HCT116 (cell line): Measurements from ENCODE around the gene DNAJC6. TPM values are rescaled to one million over a fixed set of nuclear protein-coding genes. Genes with fewer than 3 reads are reported as not detected.

Experiments used
- ATAC-seq: fragments of 200-7000 bp; cut with Tn5 transposase; 2 replicates; pipeline ENCODE4 v1.9.1; 2020; ENCODE audit warnings: mild to moderate bottlenecking, moderate library complexity
- BruUV-seq: library from RNA; stranded (reverse); fragments of 400-500 nt; replicated peaks from 2 replicates; lab custom pipeline; 2021; lab: Mats Ljungman, UMichigan
- CTCF ChIA-PET: fragments of 300-600 bp; sonication (Branson Sonifier 250); formaldehyde crosslinking; loops from one replicate; lab custom pipeline; 2021; ENCODE audit warnings: antibody characterized with exemption; lab: Charles Lee
- POLR2A ChIA-PET: fragments of 300-600, 350-600 bp; sonication (Branson Sonifier 250); formaldehyde crosslinking; loops from one replicate; lab custom pipeline; 2021; ENCODE audit warnings: antibody characterized with exemption; lab: Charles Lee
- RAD21 ChIA-PET, 2 experiments: fragments of 300-600 bp; sonication (Branson Sonifier 250); formaldehyde crosslinking; loops; one replicate each; lab custom pipeline; 2023; ENCODE audit warnings: low total read pairs in 2 of 2; ENCODE audit not compliant: uncharacterized antibody in 2 of 2, unreplicated experiment in 2 of 2, low non-redundant PET in 1 of 2; lab: Charles Lee
- DNase-seq: peaks from one replicate; pipeline ENCODE4 v3.0.0-alpha.2; 2010; ENCODE audit warnings: low read depth, low spot score
- H2AFZ ChIP-seq: fragments of 200-600 bp; shearing (Covaris generic), sonication (generic); 2 replicates; pipeline ENCODE4 v1.6.1; 2017; ENCODE audit warnings: low read depth, mixed run types, mixed read lengths, antibody characterized with exemption, low read length; ENCODE audit not compliant: poor library complexity, severe bottlenecking
- H3K27ac ChIP-seq: 2 replicates; pipeline ENCODE4 v1.5.1; 2012; ENCODE audit warnings: low read depth, low read length
- H3K27me3 ChIP-seq: fragments of 200-600 bp; sonication (generic); 2 replicates; pipeline ENCODE4 v1.6.1; 2016; ENCODE audit warnings: mixed run types, low read length, mixed read lengths; ENCODE audit not compliant: insufficient read depth
- H3K36me3 ChIP-seq, 2 experiments: fragments of 200-500 bp in 1 of 2; fragments of 200-600 bp in 1 of 2; sonication (Bioruptor generic) in 1 of 2; sonication (generic) in 1 of 2; 2 replicates each; pipeline versions ENCODE4 v1.5.1 to v1.6.1; 2014 to 2016; ENCODE audit warnings: low read length in 2 of 2, inconsistent platforms in 1 of 2, mixed read lengths in 1 of 2, mixed run types in 1 of 2; ENCODE audit not compliant: insufficient read depth in 2 of 2, control insufficient read depth in 1 of 2
- H3K4me1 ChIP-seq, 2 experiments: fragments of 200-600 bp in 1 of 2; sonication (generic) in 1 of 2; 2 replicates each; pipeline versions ENCODE4 v1.5.1 to v1.6.1; 2012 to 2017; ENCODE audit warnings: low read length in 2 of 2, inconsistent platforms in 1 of 2, mild to moderate bottlenecking in 1 of 2, mixed read lengths in 1 of 2, mixed run types in 1 of 2, moderate library complexity in 1 of 2; ENCODE audit not compliant: insufficient read depth in 2 of 2, control insufficient read depth in 1 of 2
- H3K4me2 ChIP-seq: fragments of 200-600 bp; sonication (generic); 2 replicates; pipeline ENCODE4 v1.6.1; 2017; ENCODE audit warnings: mixed run types, low read length, mixed read lengths
- H3K4me3 ChIP-seq, 2 experiments: fragments of 200-600 bp in 1 of 2; sonication (generic) in 1 of 2; replicated peaks in 1 of 2; 2 replicates each; pipeline ENCODE4 v1.5.1; 2011 to 2016; ENCODE audit warnings: low read length in 2 of 2, control low read depth in 1 of 2, low read depth in 1 of 2, mild to moderate bottlenecking in 1 of 2, mixed read lengths in 1 of 2, mixed run types in 1 of 2
- H3K79me2 ChIP-seq: fragments of 200-600 bp; sonication (generic); 2 replicates; pipeline ENCODE4 v1.6.1; 2017; ENCODE audit warnings: mild to moderate bottlenecking, mixed run types, low read length, moderate library complexity, mixed read lengths; ENCODE audit not compliant: insufficient read depth
- H3K9ac ChIP-seq: fragments of 200-600 bp; sonication (generic); 2 replicates; pipeline ENCODE4 v1.6.1; 2016; ENCODE audit warnings: low read length, mixed read lengths
- H3K9me2 ChIP-seq: fragments of 200-600 bp; sonication (generic), shearing (Covaris generic); 2 replicates; pipeline ENCODE4 v1.6.1; 2017; ENCODE audit warnings: mixed run types, mild to moderate bottlenecking, moderate library complexity; ENCODE audit not compliant: insufficient read depth
- H3K9me3 ChIP-seq, 2 experiments: fragments of 200-500 bp in 1 of 2; fragments of 200-600 bp in 1 of 2; sonication (Bioruptor generic) in 1 of 2; sonication (generic) in 1 of 2; 2 replicates each; pipeline ENCODE4 v1.6.1; 2014 to 2017; ENCODE audit warnings: low read length in 2 of 2, mixed read lengths in 2 of 2, inconsistent platforms in 1 of 2, low read depth in 1 of 2, mild to moderate bottlenecking in 1 of 2, mixed run types in 1 of 2, moderate library complexity in 1 of 2; ENCODE audit not compliant: control insufficient read depth in 1 of 2, insufficient read depth in 1 of 2
- H4K20me1 ChIP-seq: fragments of 200-600 bp; sonication (generic), shearing (Covaris generic); 2 replicates; pipeline ENCODE4 v1.6.1; 2017; ENCODE audit warnings: mixed run types, mild to moderate bottlenecking, moderate library complexity; ENCODE audit not compliant: insufficient read depth
- ATF3 ChIP-seq: IDR thresholded peaks from 2 replicates; pipeline ENCODE4 v1.6.1; 2012
- EGR1 ChIP-seq: IDR thresholded peaks from 2 replicates; pipeline ENCODE4 v1.6.1; 2012; ENCODE audit warnings: low read depth
- EZH2 ChIP-seq: fragments of 200-600 bp; sonication (generic); IDR thresholded peaks from 2 replicates; pipeline ENCODE4 v1.6.1; 2017; ENCODE audit warnings: antibody characterized with exemption, mixed run types
- EZH2phosphoT487 ChIP-seq: fragments of 200-600 bp; IDR thresholded peaks from 2 replicates; pipeline ENCODE4 v1.6.1; 2018; ENCODE audit warnings: antibody characterized with exemption, borderline replicate concordance
- FOSL1 ChIP-seq: IDR thresholded peaks from 2 replicates; pipeline ENCODE4 v1.6.1; 2012; ENCODE audit warnings: low read depth
- JUND ChIP-seq: IDR thresholded peaks from 2 replicates; pipeline ENCODE4 v1.6.1; 2012
- POLR2A ChIP-seq: IDR thresholded peaks from 2 replicates; pipeline ENCODE4 v1.7.0; 2011; ENCODE audit warnings: borderline replicate concordance; ENCODE audit not compliant: insufficient read depth, insufficient read length; ENCODE audit errors: extremely low read depth
- POLR2AphosphoS5 ChIP-seq: IDR thresholded peaks from 2 replicates; pipeline ENCODE4 v1.6.1; 2011; ENCODE audit warnings: mild to moderate bottlenecking, low read depth, low read length, moderate library complexity
- RAD21 ChIP-seq: IDR thresholded peaks from 2 replicates; pipeline ENCODE4 v1.6.1; 2012; ENCODE audit warnings: low read depth, mild to moderate bottlenecking
- REST ChIP-seq: IDR thresholded peaks from 2 replicates; pipeline ENCODE4 v1.6.1; 2012; ENCODE audit warnings: low read depth
- SIN3A ChIP-seq: IDR thresholded peaks from 2 replicates; pipeline ENCODE4 v1.6.1; 2012; ENCODE audit warnings: low read depth
- SP1 ChIP-seq: IDR thresholded peaks from 2 replicates; pipeline ENCODE4 v1.6.1; 2012; ENCODE audit warnings: low read depth
- TCF7L2 ChIP-seq: IDR thresholded peaks from 2 replicates; pipeline ENCODE4 v1.7.0; 2011; ENCODE audit warnings: borderline replicate concordance, inconsistent platforms; ENCODE audit not compliant: insufficient read depth, insufficient read length; ENCODE audit errors: extremely low read depth
- YY1 ChIP-seq: IDR thresholded peaks from 2 replicates; pipeline ENCODE4 v1.6.1; 2011; ENCODE audit warnings: low read length, low read depth, moderate library complexity, mild to moderate bottlenecking; ENCODE audit not compliant: insufficient replicate concordance; ENCODE audit errors: extremely low read depth
- ZNF274 ChIP-seq: fragments of 200-500 bp; sonication (Bioruptor generic); IDR thresholded peaks from 2 replicates; pipeline ENCODE4 v1.6.1; 2014; ENCODE audit warnings: mild to moderate bottlenecking, low read depth, low read length, inconsistent platforms
- intact Hi-C: fragments of 100-400 bp; cut with micrococcal nuclease; formaldehyde crosslinking; loops from 2 replicates; pipeline ENCODE4 v1.10.0; 2022
- total RNA-seq: library from RNA; stranded (reverse); gene quantifications from one replicate; pipeline ENCODE4 v1.2.1, GENCODE V29; 2021; ENCODE audit not compliant: unreplicated experiment
- TF ChIP-seq, protein P1 (sequence below), 3 experiments: fragments of 200-600 bp in 1 of 3; sonication (generic) in 1 of 3; IDR thresholded peaks in 2 of 3; conservative IDR thresholded peaks in 1 of 3; 2 replicates each; pipeline ENCODE4 v1.5.1; 2012 to 2017; ENCODE audit warnings: low read depth in 2 of 3, low read length in 2 of 3, antibody characterized with exemption in 1 of 3, borderline replicate concordance in 1 of 3, control low read depth in 1 of 3, mild to moderate bottlenecking in 1 of 3, mixed read lengths in 1 of 3, mixed run types in 1 of 3, moderate library complexity in 1 of 3; ENCODE audit not compliant: insufficient read depth in 1 of 3

DNAJC6 gene
- total RNA-seq, 1 experiment from 2014 or later, result 9.0 TPM

DNA sequence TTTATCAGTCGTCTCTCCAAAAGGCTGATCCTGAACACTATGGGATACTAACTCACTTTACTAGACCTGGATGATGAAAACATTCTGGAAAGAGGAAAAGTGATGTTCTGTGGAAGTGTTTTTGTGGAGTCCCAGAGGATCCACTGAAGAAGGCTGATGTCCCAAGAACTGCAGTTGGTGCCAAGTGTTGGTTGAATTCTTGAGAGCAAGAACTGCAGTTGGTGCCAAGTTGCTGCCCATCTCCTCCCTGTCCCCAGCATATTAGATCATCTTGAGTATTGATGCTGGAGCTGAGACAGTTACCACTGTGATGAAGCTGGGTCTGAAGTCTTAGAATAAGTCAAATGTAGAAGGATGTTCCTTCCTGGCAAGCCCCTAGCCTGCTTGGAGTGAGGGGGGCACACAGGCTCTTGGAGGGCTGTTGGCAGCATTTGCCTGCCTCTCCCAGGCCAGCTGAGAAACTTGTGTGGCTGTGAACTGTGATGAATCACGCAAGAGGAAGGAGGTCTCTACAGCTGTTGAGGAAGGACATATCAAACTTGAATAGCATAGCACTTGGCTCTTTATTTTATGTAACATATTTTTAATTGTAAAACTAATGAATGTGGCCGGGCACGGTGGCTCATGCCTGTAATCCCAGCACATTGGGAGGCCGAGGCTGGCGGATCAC lies 48.1 kb downstream of the DNAJC6 start:
- H3K79me2 ChIP-seq, result no peaks in the 10 kb centered on the region
- BruUV-seq, result no TSS peak
- H3K9me2 ChIP-seq, result no peaks in the 10 kb centered on the region
- H3K27ac ChIP-seq, result no peak overlapping the region
- H3K4me2 ChIP-seq, result no peak overlapping the region
- DNase-seq (no peak), ATAC-seq (no peak)
- no peaks in the 10 kb centered on the region for H3K27me3 ChIP-seq
- no peak overlapping the region for H3K4me3 ChIP-seq
- H3K9me3 ChIP-seq, result no peaks in the 10 kb centered on the region
- no peak overlapping the region for H2AFZ ChIP-seq
- ChIA-PET CTCF (no interaction called here), RAD21 (no interaction called here), POLR2A (no interaction called here)
- no peak overlapping the region for H3K9ac ChIP-seq
- H4K20me1 ChIP-seq, result no peaks in the 10 kb centered on the region
- H3K4me1 ChIP-seq, result peaks cover 2% of the 10 kb centered on the region in 2 experiments; a peak in 3 of 4 replicates
- intact Hi-C loops, result no loop called here
- H3K36me3 ChIP-seq, result no peaks in the 10 kb centered on the region
- TF ChIP-seq EZH2phosphoT487 (no peak), EGR1 (no peak), JUND (no peak), ATF3 (no peak), SIN3A (no peak), EZH2 (no peak), SP1 (no peak), POLR2A (no peak), REST (no peak), YY1 (no peak), ZNF274 (no peak), TCF7L2 (no peak), POLR2AphosphoS5 (no peak), RAD21 (no peak), FOSL1 (no peak)
- TF ChIP-seq, protein P1, sequence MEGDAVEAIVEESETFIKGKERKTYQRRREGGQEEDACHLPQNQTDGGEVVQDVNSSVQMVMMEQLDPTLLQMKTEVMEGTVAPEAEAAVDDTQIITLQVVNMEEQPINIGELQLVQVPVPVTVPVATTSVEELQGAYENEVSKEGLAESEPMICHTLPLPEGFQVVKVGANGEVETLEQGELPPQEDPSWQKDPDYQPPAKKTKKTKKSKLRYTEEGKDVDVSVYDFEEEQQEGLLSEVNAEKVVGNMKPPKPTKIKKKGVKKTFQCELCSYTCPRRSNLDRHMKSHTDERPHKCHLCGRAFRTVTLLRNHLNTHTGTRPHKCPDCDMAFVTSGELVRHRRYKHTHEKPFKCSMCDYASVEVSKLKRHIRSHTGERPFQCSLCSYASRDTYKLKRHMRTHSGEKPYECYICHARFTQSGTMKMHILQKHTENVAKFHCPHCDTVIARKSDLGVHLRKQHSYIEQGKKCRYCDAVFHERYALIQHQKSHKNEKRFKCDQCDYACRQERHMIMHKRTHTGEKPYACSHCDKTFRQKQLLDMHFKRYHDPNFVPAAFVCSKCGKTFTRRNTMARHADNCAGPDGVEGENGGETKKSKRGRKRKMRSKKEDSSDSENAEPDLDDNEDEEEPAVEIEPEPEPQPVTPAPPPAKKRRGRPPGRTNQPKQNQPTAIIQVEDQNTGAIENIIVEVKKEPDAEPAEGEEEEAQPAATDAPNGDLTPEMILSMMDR (IDR thresholded peaks at IDR 0.05 in 2 of 3, conservative IDR thresholded peaks at IDR 0.05 in 1 of 3; ENCODE audit: borderline replicate concordance in 1 of 3, insufficient read depth in 1 of 3, low read depth in 2 of 3, low read length in 2 of 3), result no peak
